Adipocyte (in vitro differentiated cells): ENCODE measurements around the gene MERTK.

Source experiments
- DNase-seq: peaks from one replicate; pipeline ENCODE4 v3.0.0-alpha.2; 2015; ENCODE audit warnings: low read depth
- H3K27me3 ChIP-seq: replicated peaks from 2 replicates; pipeline ENCODE4 v1.7.0; 2013; ENCODE audit warnings: mild to moderate bottlenecking, low read length, moderate library complexity; ENCODE audit not compliant: control insufficient read depth, insufficient read depth
- H3K36me3 ChIP-seq: 2 replicates; pipeline ENCODE4 v1.7.0; 2013; ENCODE audit warnings: low read length, mild to moderate bottlenecking, moderate library complexity; ENCODE audit not compliant: control insufficient read depth, insufficient read depth, severe bottlenecking
- H3K4me1 ChIP-seq: 2 replicates; pipeline ENCODE4 v1.7.0; 2013; ENCODE audit warnings: mild to moderate bottlenecking, low read length, moderate library complexity; ENCODE audit not compliant: control insufficient read depth, insufficient read depth
- H3K4me3 ChIP-seq: 2 replicates; pipeline ENCODE4 v1.7.0; 2013; ENCODE audit warnings: mild to moderate bottlenecking, low read length, moderate library complexity
- H3K9ac ChIP-seq: 2 replicates; pipeline ENCODE4 v1.7.0; 2013; ENCODE audit warnings: mild to moderate bottlenecking, low read length, moderate library complexity
- H3K9me3 ChIP-seq: 2 replicates; pipeline ENCODE4 v1.7.0; 2013; ENCODE audit warnings: mild to moderate bottlenecking, low read length, moderate library complexity; ENCODE audit not compliant: control insufficient read depth

Gene MERTK

GRCh38 chr2:112019569-112019982 lies 121.2 kb downstream of the MERTK start:
- DNase-seq = no peak
- no peaks in the 10 kb centered on the region for H3K36me3 ChIP-seq

GRCh38 chr2:112020561-112020960 lies 122.2 kb downstream of the MERTK start:
- no peaks in the 10 kb centered on the region for H3K36me3 ChIP-seq

More at GRCh38 chr2:112019569-112019982, 121.2 kb downstream of the MERTK start:
- H3K27me3 ChIP-seq = peaks cover 20% of the 10 kb centered on the region
- no peaks in the 10 kb centered on the region for H3K4me1 ChIP-seq
- H3K4me3 ChIP-seq = no peak overlapping the region
- no peak overlapping the region for H3K9ac ChIP-seq
- no peaks in the 10 kb centered on the region for H3K9me3 ChIP-seq

DNA sequence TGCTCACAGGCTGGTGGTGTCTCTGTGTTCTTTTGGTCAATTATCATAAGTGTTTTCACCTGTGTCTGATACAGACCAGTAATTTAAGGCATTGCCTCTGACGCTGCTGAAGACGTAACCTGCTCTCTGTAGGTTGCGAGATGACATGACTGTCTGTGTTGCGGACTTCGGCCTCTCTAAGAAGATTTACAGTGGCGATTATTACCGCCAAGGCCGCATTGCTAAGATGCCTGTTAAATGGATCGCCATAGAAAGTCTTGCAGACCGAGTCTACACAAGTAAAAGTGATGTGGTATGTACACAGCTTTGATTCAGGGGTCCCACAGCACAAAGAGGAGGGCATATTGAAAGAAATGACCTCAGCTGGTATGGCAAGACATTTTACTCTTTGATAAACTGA lies 122.9 kb downstream of the MERTK start:
- no peaks in the 10 kb centered on the region for H3K4me1 ChIP-seq
- H3K36me3 ChIP-seq = no peaks in the 10 kb centered on the region
- DNase-seq = no peak
- H3K9me3 ChIP-seq = no peaks in the 10 kb centered on the region
- no peak overlapping the region for H3K4me3 ChIP-seq
- peaks cover 20% of the 10 kb centered on the region for H3K27me3 ChIP-seq
- no peak overlapping the region for H3K9ac ChIP-seq

More at GRCh38 chr2:112020561-112020960, 122.2 kb downstream of the MERTK start:
- H3K4me1 ChIP-seq = no peaks in the 10 kb centered on the region
- no peaks in the 10 kb centered on the region for H3K9me3 ChIP-seq
- H3K27me3 ChIP-seq = peaks cover 20% of the 10 kb centered on the region
- no peak overlapping the region for H3K4me3 ChIP-seq
- H3K9ac ChIP-seq = no peak overlapping the region
- DNase-seq = no peak

DNA sequence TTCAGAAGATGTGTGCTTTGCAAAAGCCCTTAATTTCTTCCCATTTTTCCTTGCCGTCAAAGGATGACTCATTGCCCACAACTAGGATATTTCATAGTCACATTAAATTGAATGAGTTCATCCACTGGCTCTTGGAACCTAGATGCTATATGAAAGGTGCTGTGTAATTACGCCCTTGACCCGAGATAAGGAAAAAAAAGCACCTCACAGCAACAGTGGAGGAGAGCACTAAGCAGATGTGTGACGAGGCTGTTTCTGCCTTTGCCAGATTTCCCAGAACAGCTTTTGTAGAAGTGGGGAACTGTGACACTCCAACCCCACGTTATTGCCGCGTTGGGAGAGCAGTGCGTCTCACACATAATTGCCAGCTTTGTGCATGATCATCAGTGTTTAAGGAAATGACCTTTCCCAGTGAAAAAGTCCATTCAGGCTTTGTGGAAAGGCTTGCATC lies 123.4 kb downstream of the MERTK start:
- H3K36me3 ChIP-seq = no peaks in the 10 kb centered on the region
- H3K9ac ChIP-seq = no peak overlapping the region
- no peak for DNase-seq
- H3K4me1 ChIP-seq = no peaks in the 10 kb centered on the region
- H3K9me3 ChIP-seq = no peaks in the 10 kb centered on the region
- no peak overlapping the region for H3K4me3 ChIP-seq
- peaks cover 20% of the 10 kb centered on the region for H3K27me3 ChIP-seq

DNA sequence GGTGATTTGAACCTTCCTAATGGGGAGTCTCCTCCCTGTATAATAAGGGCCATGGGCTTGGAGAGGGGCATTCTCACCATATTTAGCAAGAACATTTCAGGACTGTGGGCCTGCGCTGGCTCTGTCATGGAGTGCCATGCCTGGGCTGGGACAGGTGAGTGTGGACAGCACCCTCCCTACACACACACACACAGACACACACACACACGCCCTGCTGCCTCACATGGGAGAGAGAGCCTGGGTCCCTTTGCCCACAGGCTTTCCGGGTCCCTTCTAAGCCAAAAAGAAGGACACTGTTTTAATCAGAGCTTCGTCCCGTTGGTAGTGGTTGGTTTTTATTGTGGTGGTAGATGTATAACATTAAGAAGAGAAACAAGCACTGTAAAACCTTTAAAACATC lies 125.3 kb downstream of the MERTK start:
- Histone ChIP-seq H3K27me3 (peaks cover 20% of the 10 kb centered on the region), H3K4me1 (no peaks in the 10 kb centered on the region), H3K9ac (no peak overlapping the region), H3K4me3 (no peak overlapping the region), H3K36me3 (no peaks in the 10 kb centered on the region), H3K9me3 (no peaks in the 10 kb centered on the region)
- no peak for DNase-seq

- no peaks in the 10 kb centered on the region for H3K36me3 ChIP-seq
- peaks cover 15% of the 10 kb centered on the region for H3K27me3 ChIP-seq
- H3K4me1 ChIP-seq = no peaks in the 10 kb centered on the region
- H3K4me3 ChIP-seq = no peak overlapping the region
- no peaks in the 10 kb centered on the region for H3K9me3 ChIP-seq
- no peak for DNase-seq
- no peak overlapping the region for H3K9ac ChIP-seq
Observed at GRCh38 chr2:112024231-112024630, 125.8 kb downstream of the MERTK start.

DNA sequence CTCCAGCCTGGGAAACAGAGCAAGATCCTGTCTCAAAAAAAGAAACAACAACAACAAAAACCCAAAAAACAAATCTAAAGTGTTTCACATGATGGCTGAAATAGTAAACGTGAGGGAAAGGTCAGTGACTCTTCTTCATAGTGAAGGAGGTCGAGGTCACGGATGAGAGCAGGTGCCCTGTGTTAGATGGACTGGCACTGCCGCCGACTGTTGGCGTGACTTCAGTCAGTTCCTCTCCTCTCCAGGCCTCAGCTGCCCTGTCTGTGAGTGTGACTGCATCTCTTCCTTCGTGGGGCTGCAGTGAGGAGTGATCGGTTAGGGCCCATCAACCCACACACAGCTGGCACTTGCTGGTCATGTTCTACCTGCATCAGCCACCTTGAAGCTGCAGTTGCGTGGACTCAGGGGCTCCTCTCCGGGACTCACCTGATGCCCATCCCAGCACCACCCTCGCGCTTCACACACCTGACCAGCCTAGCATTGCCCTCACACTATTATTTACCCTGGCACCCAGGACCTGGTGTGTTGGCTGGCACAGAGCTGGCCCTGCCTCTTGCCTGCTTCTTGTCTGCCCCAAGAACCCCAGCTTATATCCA lies 126.6 kb downstream of the MERTK start:
- Histone ChIP-seq H3K9me3 (no peaks in the 10 kb centered on the region), H3K9ac (no peak overlapping the region), H3K4me1 (no peaks in the 10 kb centered on the region), H3K4me3 (no peak overlapping the region), H3K36me3 (no peaks in the 10 kb centered on the region), H3K27me3 (peaks cover 8% of the 10 kb centered on the region)
- no peak for DNase-seq

DNA sequence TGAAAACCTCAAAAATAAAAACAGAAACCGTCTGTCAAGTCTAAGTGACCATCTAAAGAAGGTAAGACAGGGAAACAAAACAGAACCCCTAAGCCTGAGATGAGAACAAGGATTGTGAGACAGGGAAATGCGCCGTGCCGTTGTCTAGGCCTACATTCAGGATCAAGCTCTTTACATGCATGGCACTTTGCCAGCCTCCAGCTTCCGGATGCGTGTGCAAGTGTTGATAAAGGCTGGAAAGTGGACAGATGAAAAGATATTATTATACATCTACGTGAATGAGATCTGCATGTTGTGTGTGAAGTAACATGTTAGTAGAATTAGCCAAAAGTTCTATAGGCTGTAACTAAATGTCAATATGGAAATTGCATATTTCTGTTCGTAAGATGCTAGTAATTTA lies 128.1 kb downstream of the MERTK start:
- peaks cover 3% of the 10 kb centered on the region for H3K4me1 ChIP-seq
- no peaks in the 10 kb centered on the region for H3K9me3 ChIP-seq
- H3K9ac ChIP-seq = no peak overlapping the region
- H3K27me3 ChIP-seq = no peaks in the 10 kb centered on the region
- DNase-seq = no peak
- no peaks in the 10 kb centered on the region for H3K36me3 ChIP-seq
- H3K4me3 ChIP-seq = no peak overlapping the region

- no peak for DNase-seq
- Histone ChIP-seq H3K36me3 (no peaks in the 10 kb centered on the region), H3K9ac (no peak overlapping the region), H3K27me3 (no peaks in the 10 kb centered on the region), H3K4me1 (peaks cover 15% of the 10 kb centered on the region), H3K4me3 (no peak overlapping the region), H3K9me3 (no peaks in the 10 kb centered on the region)
Observed at GRCh38 chr2:112027767-112028166, 129.4 kb downstream of the MERTK start.

DNA sequence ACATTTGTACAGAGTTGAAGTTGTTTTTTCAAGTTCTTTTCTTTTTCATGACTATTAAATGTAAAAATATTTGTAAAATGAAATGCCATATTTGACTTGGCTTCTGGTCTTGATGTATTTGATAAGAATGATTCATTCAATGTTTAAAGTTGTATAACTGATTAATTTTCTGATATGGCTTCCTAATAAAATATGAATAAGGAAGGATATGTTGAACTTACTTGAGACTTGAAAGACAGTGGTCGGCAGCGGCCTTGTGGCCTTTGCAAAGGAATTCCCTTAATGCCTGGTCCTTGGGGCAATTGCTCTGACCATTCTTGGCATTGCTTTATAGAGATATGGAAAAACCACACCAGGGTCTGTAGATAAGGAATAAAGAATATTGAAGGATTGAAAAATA lies 130.8 kb downstream of the MERTK start:
- H3K27me3 ChIP-seq = no peaks in the 10 kb centered on the region
- H3K9ac ChIP-seq = no peak overlapping the region
- no peak for DNase-seq
- peaks cover 29% of the 10 kb centered on the region for H3K4me1 ChIP-seq
- no peak overlapping the region for H3K4me3 ChIP-seq
- H3K9me3 ChIP-seq = no peaks in the 10 kb centered on the region
- H3K36me3 ChIP-seq = no peaks in the 10 kb centered on the region

- Histone ChIP-seq H3K9ac (peak overlapping the region; percentile 2), H3K9me3 (no peaks in the 10 kb centered on the region), H3K36me3 (no peaks in the 10 kb centered on the region), H3K4me3 (peak overlapping the region; percentile 54), H3K4me1 (peaks cover 29% of the 10 kb centered on the region), H3K27me3 (no peaks in the 10 kb centered on the region)
- peak; percentile 45 for DNase-seq
Observed at GRCh38 chr2:112031473-112032223, 133.2 kb downstream of the MERTK start.
